ENCODE measurements around the gene PRKAB1. TPM values are rescaled to one million over a fixed set of nuclear protein-coding genes. Genes with fewer than 3 reads are reported as not detected.

Gene PRKAB1
- total RNA-seq, 1 experiment from 2014 or later = 25.0 TPM

DNA sequence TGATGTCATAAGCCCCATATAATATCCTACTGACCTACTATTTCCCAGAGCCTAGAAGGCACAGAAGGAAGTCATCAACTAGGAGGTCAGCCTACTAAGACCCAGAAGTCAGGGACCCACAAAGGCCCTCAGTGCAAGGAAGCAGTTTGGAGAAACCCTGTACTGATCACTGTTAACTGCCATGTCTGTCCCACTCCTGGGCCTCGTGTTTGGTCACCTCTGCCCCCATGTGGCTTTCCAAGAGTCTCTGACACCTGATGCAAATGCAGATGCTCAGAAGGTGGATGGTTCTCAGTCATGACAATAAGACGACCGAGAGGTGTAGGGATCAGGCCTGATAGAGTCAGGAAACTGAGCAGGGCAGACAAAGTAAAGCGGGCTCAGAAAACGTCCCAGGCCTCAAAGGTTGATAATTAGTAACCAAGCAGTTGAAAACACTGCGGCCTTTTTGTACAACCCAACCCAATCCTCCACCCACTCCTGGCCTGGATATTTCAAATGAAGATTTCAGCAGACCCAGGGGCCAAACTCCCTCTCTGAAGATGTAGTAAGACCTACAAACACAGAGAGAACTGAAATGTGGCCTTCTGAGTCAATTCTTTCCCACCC lies 23.4 kb downstream of the PRKAB1 start:
- Histone ChIP-seq H3K36me3 (ENCODE audit: control insufficient read depth in 1 of 2, insufficient read depth in 2 of 2, low read length in 2 of 2) (peaks cover 9 to 17% of the 10 kb centered on the region in 2 experiments; a peak in 3 of 4 replicates), H3K9ac (ENCODE audit: low read length) (no peak overlapping the region), H3K4me3 (replicated peaks in 1 of 2; ENCODE audit: low read depth in 1 of 2, low read length in 2 of 2) (no peak overlapping the region), H3K9me2 (ENCODE audit: insufficient read depth) (no peaks in the 10 kb centered on the region), H3K4me1 (ENCODE audit: control insufficient read depth in 1 of 2, insufficient read depth in 2 of 2, low read length in 2 of 2) (no peaks in the 10 kb centered on the region), H3K27me3 (ENCODE audit: insufficient read depth, low read length) (no peaks in the 10 kb centered on the region), H2AFZ (ENCODE audit: low read depth, low read length, poor library complexity, severe bottlenecking) (no peak overlapping the region), H3K27ac (ENCODE audit: low read depth, low read length) (no peak overlapping the region), H4K20me1 (ENCODE audit: insufficient read depth) (no peaks in the 10 kb centered on the region), H3K79me2 (ENCODE audit: insufficient read depth, low read length) (no peaks in the 10 kb centered on the region), H3K4me2 (ENCODE audit: low read length) (no peak overlapping the region), H3K9me3 (ENCODE audit: control insufficient read depth in 1 of 2, insufficient read depth in 1 of 2, low read depth in 1 of 2, low read length in 2 of 2) (no peaks in the 10 kb centered on the region)
- ChIA-PET CTCF (no interaction called here), RAD21 (ENCODE audit: low non-redundant PET in 1 of 2, low total read pairs in 2 of 2, uncharacterized antibody in 2 of 2, unreplicated experiment in 2 of 2) (no interaction called here), POLR2A (no interaction called here)
- DNase-seq (ENCODE audit: low read depth, low spot score) (no peak), ATAC-seq (no peak)
- intact Hi-C loops (cut with micrococcal nuclease) = no loop called here
- no TSS peak for BruUV-seq (replicated peaks)
- no peak for TF ChIP-seq EZH2 (IDR thresholded peaks at IDR 0.05)
- TF ChIP-seq EZH2phosphoT487 (IDR thresholded peaks at IDR 0.05; ENCODE audit: borderline replicate concordance) = no peak

DNA sequence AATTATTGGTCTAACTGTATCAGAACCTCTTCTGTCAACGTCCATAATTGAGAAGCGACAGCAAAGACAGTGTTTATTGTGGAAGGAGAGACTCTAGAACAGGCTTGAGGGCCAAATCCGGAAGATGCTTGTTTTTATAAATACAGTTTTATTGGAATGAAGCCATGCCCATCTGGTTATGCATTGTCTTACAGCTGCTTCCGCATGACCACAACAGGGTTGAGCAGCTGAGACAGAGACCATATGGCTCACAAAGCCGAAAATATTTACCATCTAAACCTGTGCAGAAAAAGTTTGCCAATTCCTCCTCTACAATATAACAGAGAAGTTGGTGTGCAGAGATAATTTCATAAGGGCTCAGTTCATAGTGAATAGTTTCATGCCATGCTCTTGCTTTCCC lies 24.5 kb downstream of the PRKAB1 start:
- Histone ChIP-seq H3K27me3 (ENCODE audit: insufficient read depth, low read length) (no peaks in the 10 kb centered on the region), H2AFZ (ENCODE audit: low read depth, low read length, poor library complexity, severe bottlenecking) (no peak overlapping the region), H4K20me1 (ENCODE audit: insufficient read depth) (no peaks in the 10 kb centered on the region), H3K4me2 (ENCODE audit: low read length) (no peak overlapping the region), H3K9ac (ENCODE audit: low read length) (no peak overlapping the region), H3K4me1 (ENCODE audit: control insufficient read depth in 1 of 2, insufficient read depth in 2 of 2, low read length in 2 of 2) (no peaks in the 10 kb centered on the region), H3K9me3 (ENCODE audit: control insufficient read depth in 1 of 2, insufficient read depth in 1 of 2, low read depth in 1 of 2, low read length in 2 of 2) (no peaks in the 10 kb centered on the region), H3K4me3 (replicated peaks in 1 of 2; ENCODE audit: low read depth in 1 of 2, low read length in 2 of 2) (no peak overlapping the region), H3K79me2 (ENCODE audit: insufficient read depth, low read length) (no peaks in the 10 kb centered on the region), H3K27ac (ENCODE audit: low read depth, low read length) (no peak overlapping the region), H3K9me2 (ENCODE audit: insufficient read depth) (no peaks in the 10 kb centered on the region), H3K36me3 (ENCODE audit: control insufficient read depth in 1 of 2, insufficient read depth in 2 of 2, low read length in 2 of 2) (peaks cover 12% of the 10 kb centered on the region in 2 experiments; a peak in 3 of 4 replicates)
- BruUV-seq (replicated peaks) = no TSS peak
- intact Hi-C loops (cut with micrococcal nuclease) = no loop called here
- POLR2A ChIA-PET = no interaction called here
- RAD21 ChIA-PET (ENCODE audit: low non-redundant PET in 1 of 2, low total read pairs in 2 of 2, uncharacterized antibody in 2 of 2, unreplicated experiment in 2 of 2) = no interaction called here
- ATAC-seq = no peak
- no peak for DNase-seq (ENCODE audit: low read depth, low spot score)
- CTCF ChIA-PET = no interaction called here
- no peak for TF ChIP-seq FOSL1 (IDR thresholded peaks at IDR 0.05; ENCODE audit: low read depth)
- TF ChIP-seq ZNF274 (IDR thresholded peaks at IDR 0.05; ENCODE audit: low read depth, low read length) = no peak

Data from HCT116 (cell line).